Measurements from ENCODE around the gene CHAC2.

CHAC2 gene

GRCh38 chr2:53769318-53769945, 1.8 kb downstream of the CHAC2 start:
- H3K4me1 ChIP-seq (ENCODE audit: control insufficient read depth in 5 of 5, insufficient read depth in 5 of 5, low read length in 5 of 5), result peaks cover 0 to 17% (median 12%) of the 10 kb centered on the region in 5 donors
- peaks cover 0 to 2% (median 0%) of the 10 kb centered on the region in 5 donors for H3K36me3 ChIP-seq (ENCODE audit: control insufficient read depth in 5 of 5, insufficient read depth in 5 of 5, low read length in 5 of 5)
- no peak overlapping the region for H3K27ac ChIP-seq (ENCODE audit: low read depth, low read length)
- H3K9ac ChIP-seq (ENCODE audit: low read length in 5 of 5), result no peak overlapping the region
- no peak overlapping the region for H3K4me3 ChIP-seq (ENCODE audit: low read depth in 1 of 5, low read length in 5 of 5)
- H3K9me3 ChIP-seq (ENCODE audit: control insufficient read depth in 5 of 5, low read length in 5 of 5), result no peaks in the 10 kb centered on the region
- H3K27me3 ChIP-seq (ENCODE audit: control insufficient read depth in 5 of 5, insufficient read depth in 4 of 5, low read length in 5 of 5), result no peaks in the 10 kb centered on the region

- Histone ChIP-seq H3K9ac (ENCODE audit: low read length in 5 of 5) (no peak overlapping the region), H3K27me3 (ENCODE audit: control insufficient read depth in 5 of 5, insufficient read depth in 4 of 5, low read length in 5 of 5) (no peaks in the 10 kb centered on the region), H3K4me3 (ENCODE audit: low read depth in 1 of 5, low read length in 5 of 5) (no peak overlapping the region), H3K27ac (ENCODE audit: low read depth, low read length) (no peak overlapping the region), H3K9me3 (ENCODE audit: control insufficient read depth in 5 of 5, low read length in 5 of 5) (no peaks in the 10 kb centered on the region), H3K4me1 (ENCODE audit: control insufficient read depth in 5 of 5, insufficient read depth in 5 of 5, low read length in 5 of 5) (peaks cover 0 to 17% (median 12%) of the 10 kb centered on the region in 5 donors), H3K36me3 (ENCODE audit: control insufficient read depth in 5 of 5, insufficient read depth in 5 of 5, low read length in 5 of 5) (no peaks in the 10 kb centered on the region)
Measured at GRCh38 chr2:53770264-53770663, 2.7 kb downstream of the CHAC2 start.

GRCh38 chr2:53777134-53777533, 9.5 kb downstream of the CHAC2 start:
- Histone ChIP-seq H3K4me1 (ENCODE audit: control insufficient read depth in 5 of 5, insufficient read depth in 5 of 5, low read length in 5 of 5) (no peaks in the 10 kb centered on the region), H3K9me3 (ENCODE audit: control insufficient read depth in 5 of 5, low read length in 5 of 5) (no peaks in the 10 kb centered on the region), H3K4me3 (ENCODE audit: low read depth in 1 of 5, low read length in 5 of 5) (no peak overlapping the region), H3K36me3 (ENCODE audit: control insufficient read depth in 5 of 5, insufficient read depth in 5 of 5, low read length in 5 of 5) (no peaks in the 10 kb centered on the region), H3K27ac (ENCODE audit: low read depth, low read length) (no peak overlapping the region), H3K27me3 (ENCODE audit: control insufficient read depth in 5 of 5, insufficient read depth in 4 of 5, low read length in 5 of 5) (no peaks in the 10 kb centered on the region), H3K9ac (ENCODE audit: low read length in 5 of 5) (no peak overlapping the region)

DNA sequence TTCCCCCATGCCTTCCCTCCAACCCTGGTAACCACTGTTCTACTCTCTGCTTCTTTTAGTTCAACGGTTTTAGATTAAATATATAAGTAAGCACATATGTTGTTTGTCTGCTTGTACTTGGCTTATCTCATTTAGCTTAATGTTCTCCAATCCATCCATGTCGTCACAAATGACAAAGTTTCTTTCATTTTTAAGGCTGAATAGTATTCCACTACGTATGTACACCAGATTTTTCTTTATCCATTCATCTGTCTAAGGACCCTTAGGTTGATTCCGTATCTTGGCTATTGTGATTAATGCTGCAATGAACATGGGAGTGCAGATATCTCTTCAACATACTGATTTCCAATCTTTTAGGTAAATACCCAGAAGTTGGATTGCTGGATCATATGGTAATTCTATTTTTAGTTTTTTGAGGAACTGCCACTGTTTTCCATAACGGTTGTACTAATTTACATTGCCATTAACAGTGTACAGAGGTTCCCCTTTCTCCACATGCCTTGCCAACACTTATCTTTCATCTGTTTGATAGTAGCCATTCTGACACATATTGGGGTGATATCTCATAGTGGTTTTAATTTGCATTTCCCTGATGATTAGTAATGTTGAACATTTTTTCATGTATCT, 11.0 kb downstream of the CHAC2 start:
- no peaks in the 10 kb centered on the region for H3K4me1 ChIP-seq (ENCODE audit: control insufficient read depth in 5 of 5, insufficient read depth in 5 of 5, low read length in 5 of 5)
- no peak overlapping the region for H3K27ac ChIP-seq (ENCODE audit: low read depth, low read length)
- no peaks in the 10 kb centered on the region for H3K27me3 ChIP-seq (ENCODE audit: control insufficient read depth in 5 of 5, insufficient read depth in 4 of 5, low read length in 5 of 5)
- no peaks in the 10 kb centered on the region for H3K36me3 ChIP-seq (ENCODE audit: control insufficient read depth in 5 of 5, insufficient read depth in 5 of 5, low read length in 5 of 5)
- H3K4me3 ChIP-seq (ENCODE audit: low read depth in 1 of 5, low read length in 5 of 5), result no peak overlapping the region
- no peaks in the 10 kb centered on the region for H3K9me3 ChIP-seq (ENCODE audit: control insufficient read depth in 5 of 5, low read length in 5 of 5)
- H3K9ac ChIP-seq (ENCODE audit: low read length in 5 of 5), result no peak overlapping the region

DNA sequence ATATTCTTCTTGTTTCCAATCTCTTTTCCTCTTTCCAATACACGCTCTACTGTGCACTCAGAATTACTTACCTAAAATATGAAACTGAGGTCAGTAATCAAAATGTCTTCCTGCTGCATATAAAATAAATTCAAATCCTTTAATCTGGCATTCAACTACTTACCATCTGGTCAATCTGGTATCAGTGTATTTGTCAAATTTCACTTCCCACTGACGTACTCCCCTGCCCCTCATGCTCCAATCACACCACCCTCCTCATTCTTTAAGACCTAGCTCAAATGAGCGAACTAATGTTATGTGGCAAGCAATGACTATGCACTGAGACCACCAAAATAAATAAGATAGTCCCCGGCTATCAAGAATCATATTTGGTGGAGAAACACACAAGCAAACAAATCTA, 12.5 kb downstream of the CHAC2 start:
- H3K27ac ChIP-seq (ENCODE audit: low read depth, low read length), result no peak overlapping the region
- H3K4me1 ChIP-seq (ENCODE audit: control insufficient read depth in 5 of 5, insufficient read depth in 5 of 5, low read length in 5 of 5), result peaks cover 0 to 6% (median 3%) of the 10 kb centered on the region in 5 donors
- no peaks in the 10 kb centered on the region for H3K27me3 ChIP-seq (ENCODE audit: control insufficient read depth in 5 of 5, insufficient read depth in 4 of 5, low read length in 5 of 5)
- no peak overlapping the region for H3K4me3 ChIP-seq (ENCODE audit: low read depth in 1 of 5, low read length in 5 of 5)
- H3K36me3 ChIP-seq (ENCODE audit: control insufficient read depth in 5 of 5, insufficient read depth in 5 of 5, low read length in 5 of 5), result no peaks in the 10 kb centered on the region
- no peaks in the 10 kb centered on the region for H3K9me3 ChIP-seq (ENCODE audit: control insufficient read depth in 5 of 5, low read length in 5 of 5)
- H3K9ac ChIP-seq (ENCODE audit: low read length in 5 of 5), result no peak overlapping the region

DNA sequence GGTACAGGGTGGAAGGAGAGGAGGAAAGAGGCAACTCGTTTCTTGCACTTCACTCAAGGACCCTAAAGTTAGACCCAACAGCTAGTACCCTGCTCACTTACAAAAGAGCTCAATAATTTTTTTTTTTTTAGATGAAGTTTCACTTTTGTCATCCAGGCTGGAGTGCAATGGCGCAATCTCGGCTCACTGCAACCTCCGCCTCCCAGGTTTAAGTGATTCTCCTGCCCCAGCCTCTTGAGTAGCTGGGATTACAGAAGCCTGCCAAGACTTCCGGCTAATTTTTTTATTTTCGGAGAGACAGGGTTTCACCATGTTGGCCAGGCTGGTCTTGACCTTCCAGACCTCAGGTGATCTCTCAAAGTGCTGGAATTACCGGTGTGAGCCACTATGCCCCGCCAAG, 15.1 kb downstream of the CHAC2 start:
- H3K27ac ChIP-seq (ENCODE audit: low read depth, low read length), result no peak overlapping the region

DNA sequence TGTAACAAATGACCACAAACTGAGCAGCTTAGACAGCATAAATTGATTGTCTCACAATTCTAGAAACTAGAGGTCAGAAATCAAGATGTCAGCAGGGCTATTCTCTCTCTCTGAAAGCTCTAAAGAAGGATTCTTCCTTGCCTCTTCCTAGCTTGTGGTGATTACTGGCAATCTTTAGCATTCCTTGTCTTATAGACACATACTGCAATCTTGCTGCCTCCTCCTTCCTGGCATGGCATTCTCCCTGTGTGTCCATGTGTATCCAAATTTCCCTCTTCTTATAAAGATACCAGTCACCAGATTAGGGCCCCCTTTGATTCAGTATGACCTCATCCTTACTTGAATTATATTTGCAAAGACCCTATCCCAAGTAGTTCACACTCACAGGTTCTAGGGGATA, 16.8 kb downstream of the CHAC2 start:
- no peaks in the 10 kb centered on the region for H3K27me3 ChIP-seq (ENCODE audit: control insufficient read depth in 5 of 5, insufficient read depth in 4 of 5, low read length in 5 of 5)
- H3K4me3 ChIP-seq (ENCODE audit: low read depth in 1 of 5, low read length in 5 of 5), result no peak overlapping the region
- H3K9ac ChIP-seq (ENCODE audit: low read length in 5 of 5), result peak overlapping the region in 1 of 5 donors; percentile 31
- peaks cover 5 to 34% (median 33%) of the 10 kb centered on the region in 5 donors for H3K4me1 ChIP-seq (ENCODE audit: control insufficient read depth in 5 of 5, insufficient read depth in 5 of 5, low read length in 5 of 5)
- no peak overlapping the region for H3K27ac ChIP-seq (ENCODE audit: low read depth, low read length)
- H3K9me3 ChIP-seq (ENCODE audit: control insufficient read depth in 5 of 5, low read length in 5 of 5), result no peaks in the 10 kb centered on the region
- H3K36me3 ChIP-seq (ENCODE audit: control insufficient read depth in 5 of 5, insufficient read depth in 5 of 5, low read length in 5 of 5), result no peaks in the 10 kb centered on the region

More for the DNA sequence above, 15.1 kb downstream of the CHAC2 start:
- Histone ChIP-seq H3K9me3 (ENCODE audit: control insufficient read depth in 5 of 5, low read length in 5 of 5) (no peaks in the 10 kb centered on the region), H3K4me1 (ENCODE audit: control insufficient read depth in 5 of 5, insufficient read depth in 5 of 5, low read length in 5 of 5) (peaks cover 3 to 25% (median 23%) of the 10 kb centered on the region in 5 donors), H3K27me3 (ENCODE audit: control insufficient read depth in 5 of 5, insufficient read depth in 4 of 5, low read length in 5 of 5) (no peaks in the 10 kb centered on the region), H3K36me3 (ENCODE audit: control insufficient read depth in 5 of 5, insufficient read depth in 5 of 5, low read length in 5 of 5) (no peaks in the 10 kb centered on the region), H3K9ac (ENCODE audit: low read length in 5 of 5) (no peak overlapping the region), H3K4me3 (ENCODE audit: low read depth in 1 of 5, low read length in 5 of 5) (no peak overlapping the region)

DNA sequence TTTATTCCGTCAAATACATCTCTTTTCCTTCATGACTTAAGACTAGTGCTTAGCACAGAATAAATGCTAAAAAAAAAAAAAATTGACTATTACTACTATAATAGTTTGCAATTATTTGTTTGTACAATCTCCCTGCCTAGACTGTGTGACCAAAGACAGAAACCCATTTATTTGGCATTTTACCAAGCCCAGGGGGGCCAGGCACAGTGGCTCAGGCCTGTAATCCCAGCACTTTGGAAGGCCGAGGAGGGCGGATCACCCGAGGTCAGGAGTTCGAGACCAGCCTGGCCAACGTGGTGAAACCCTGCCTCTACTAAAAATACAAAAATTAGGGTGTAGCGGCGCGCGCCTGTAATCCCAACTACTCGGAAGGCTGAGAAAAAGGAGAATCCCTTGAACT, 17.8 kb downstream of the CHAC2 start:
- Histone ChIP-seq H3K4me3 (ENCODE audit: low read depth in 1 of 5, low read length in 5 of 5) (peak overlapping the region; percentile 97 to 100 (median 99)), H3K9me3 (ENCODE audit: control insufficient read depth in 5 of 5, low read length in 5 of 5) (no peaks in the 10 kb centered on the region), H3K4me1 (ENCODE audit: control insufficient read depth in 5 of 5, insufficient read depth in 5 of 5, low read length in 5 of 5) (peaks cover 5 to 34% (median 33%) of the 10 kb centered on the region in 5 donors), H3K27ac (ENCODE audit: low read depth, low read length) (no peak overlapping the region), H3K36me3 (ENCODE audit: control insufficient read depth in 5 of 5, insufficient read depth in 5 of 5, low read length in 5 of 5) (no peaks in the 10 kb centered on the region), H3K27me3 (ENCODE audit: control insufficient read depth in 5 of 5, insufficient read depth in 4 of 5, low read length in 5 of 5) (no peaks in the 10 kb centered on the region), H3K9ac (ENCODE audit: low read length in 5 of 5) (peak overlapping the region in 2 of 5 donors; percentile 80 to 92)

DNA sequence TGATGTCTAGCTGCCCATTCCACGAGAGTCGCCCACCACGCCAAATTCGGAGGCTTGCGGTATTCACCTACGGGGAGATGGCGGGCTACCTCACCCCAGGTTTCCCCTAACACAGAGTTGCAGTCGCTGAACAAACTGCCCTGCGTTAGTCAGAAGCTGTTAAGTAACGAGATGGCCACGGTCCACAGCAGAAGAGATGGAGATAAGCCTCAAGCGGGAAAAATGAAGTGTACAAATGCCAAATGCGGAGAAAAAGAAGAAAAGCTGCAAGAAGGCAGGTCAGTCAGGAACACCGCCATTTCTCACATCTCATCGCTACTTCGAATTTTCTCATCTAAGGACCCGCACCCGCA, 18.7 kb downstream of the CHAC2 start:
- Histone ChIP-seq H3K27ac (ENCODE audit: low read depth, low read length) (peak overlapping the region; percentile 87), H3K4me3 (ENCODE audit: low read depth in 1 of 5, low read length in 5 of 5) (peak overlapping the region; percentile 97 to 100 (median 99)), H3K27me3 (ENCODE audit: control insufficient read depth in 5 of 5, insufficient read depth in 4 of 5, low read length in 5 of 5) (no peaks in the 10 kb centered on the region), H3K36me3 (ENCODE audit: control insufficient read depth in 5 of 5, insufficient read depth in 5 of 5, low read length in 5 of 5) (no peaks in the 10 kb centered on the region), H3K9ac (ENCODE audit: low read length in 5 of 5) (peak overlapping the region; percentile 80 to 94 (median 92)), H3K9me3 (ENCODE audit: control insufficient read depth in 5 of 5, low read length in 5 of 5) (no peaks in the 10 kb centered on the region), H3K4me1 (ENCODE audit: control insufficient read depth in 5 of 5, insufficient read depth in 5 of 5, low read length in 5 of 5) (peaks cover 5 to 34% (median 33%) of the 10 kb centered on the region in 5 donors)

DNA sequence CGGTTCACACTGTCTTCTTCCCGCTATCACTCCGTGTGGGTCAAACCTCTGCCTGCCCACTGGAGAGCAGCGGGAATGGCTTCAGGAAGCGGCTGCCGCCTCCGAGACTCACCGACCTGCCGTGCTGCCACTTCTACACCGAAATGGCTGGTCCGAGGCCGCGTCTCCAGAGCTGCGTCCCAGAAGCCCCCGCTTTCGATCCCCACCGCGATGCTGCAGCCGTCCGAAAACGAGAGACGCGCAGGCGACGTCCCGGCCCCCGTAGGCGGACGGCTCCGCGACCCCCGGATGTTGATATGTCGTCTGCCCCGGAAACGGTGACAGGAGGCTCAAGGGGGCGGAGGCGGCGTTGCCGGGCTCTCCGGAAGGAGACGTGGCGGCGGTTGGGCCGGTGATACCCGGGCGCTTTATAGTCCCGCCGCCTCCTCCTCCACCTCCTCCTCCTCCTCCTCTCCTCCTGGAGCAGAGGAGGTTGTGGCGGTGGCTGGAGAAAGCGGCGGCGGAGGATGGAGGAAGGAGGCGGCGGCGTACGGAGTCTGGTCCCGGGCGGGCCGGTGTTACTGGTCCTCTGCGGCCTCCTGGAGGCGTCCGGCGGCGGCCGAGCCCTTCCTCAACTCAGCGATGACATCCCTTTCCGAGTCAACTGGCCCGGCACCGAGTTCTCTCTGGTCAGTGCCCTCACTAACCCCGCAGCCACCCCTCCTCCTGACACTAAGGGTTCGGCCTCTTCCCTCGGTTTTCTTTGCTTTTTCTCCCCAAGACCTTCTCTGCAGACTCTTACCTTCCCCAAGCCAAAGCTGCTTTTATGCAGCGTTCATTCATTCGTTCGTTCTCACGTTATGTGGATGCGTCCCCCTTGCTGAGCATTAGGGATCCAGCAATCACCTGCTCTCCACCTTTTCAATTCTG, 19.4 kb downstream of the CHAC2 start, which contains the start of the genes ASB3 and ERLEC1:
TSS of gene ASB3 (minus strand) at position 249 of the 909 bp plus-strand sequence. CDS start 21,381 bp downstream, outside the sequence.
TSS of gene ERLEC1 (plus strand) at position 340 of the 909 bp plus-strand sequence. CDS start at position 507, 167 bp downstream.
- H3K9ac ChIP-seq (ENCODE audit: low read length in 5 of 5), result peak within 1 kb of the TSS; percentile 80 to 100 (median 92)
- no peaks in the 10 kb centered on the region for H3K27me3 ChIP-seq (ENCODE audit: control insufficient read depth in 5 of 5, insufficient read depth in 4 of 5, low read length in 5 of 5)
- peak within 1 kb of the TSS; percentile 87 for H3K27ac ChIP-seq (ENCODE audit: low read depth, low read length)
- peak within 1 kb of the TSS; percentile 97 to 100 (median 99) for H3K4me3 ChIP-seq (ENCODE audit: low read depth in 1 of 5, low read length in 5 of 5)
- no peaks in the 10 kb centered on the region for H3K36me3 ChIP-seq (ENCODE audit: control insufficient read depth in 5 of 5, insufficient read depth in 5 of 5, low read length in 5 of 5)
- peaks cover 5 to 34% (median 33%) of the 10 kb centered on the region in 5 donors for H3K4me1 ChIP-seq (ENCODE audit: control insufficient read depth in 5 of 5, insufficient read depth in 5 of 5, low read length in 5 of 5)
- no peaks in the 10 kb centered on the region for H3K9me3 ChIP-seq (ENCODE audit: control insufficient read depth in 5 of 5, low read length in 5 of 5)
